Smooth muscle cell (in vitro differentiated cells): Measurements from ENCODE around the gene VWF. TPM values are rescaled to one million over a fixed set of nuclear protein-coding genes. Genes with fewer than 3 reads are reported as not detected.
A peak's percentile ranks its signal among the peaks of the same experiment; 100 is the strongest.

Source experiments
- DNase-seq: peaks from one replicate; lab custom pipeline; 2025; ENCODE audit not compliant: unreplicated experiment; lab: John Stamatoyannopoulos, UW
- H2AFZ ChIP-seq: fragments of 200-600 bp; sonication (generic); 2 replicates; pipeline ENCODE4 v1.6.0; 2016; ENCODE audit warnings: antibody characterized with exemption, low read depth, mild to moderate bottlenecking
- H3F3A ChIP-seq: fragments of 200-600 bp; sonication (generic); 2 replicates; pipeline ENCODE4 v1.6.0; 2017; ENCODE audit warnings: antibody characterized with exemption, low read depth
- H3K27ac ChIP-seq: fragments of 200-600 bp; sonication (generic); 2 replicates; pipeline ENCODE4 v1.5.1; 2016; ENCODE audit warnings: low read depth, mild to moderate bottlenecking
- H3K27me3 ChIP-seq: fragments of 200-600 bp; sonication (generic); 2 replicates; pipeline ENCODE4 v1.6.1; 2016; ENCODE audit warnings: low read depth, mild to moderate bottlenecking
- H3K36me3 ChIP-seq: fragments of 200-600 bp; sonication (generic); 2 replicates; pipeline ENCODE4 v1.5.1; 2016; ENCODE audit warnings: low read depth
- H3K4me1 ChIP-seq: fragments of 200-600 bp; sonication (generic); 2 replicates; pipeline ENCODE4 v1.5.1; 2016; ENCODE audit warnings: low read depth
- H3K4me2 ChIP-seq: fragments of 200-600 bp; sonication (generic); 2 replicates; pipeline ENCODE4 v1.6.0; 2016; ENCODE audit warnings: mild to moderate bottlenecking
- H3K4me3 ChIP-seq: fragments of 200-600 bp; sonication (generic); 2 replicates; pipeline ENCODE4 v1.5.1; 2016; ENCODE audit warnings: mild to moderate bottlenecking
- H3K79me2 ChIP-seq: fragments of 200-600 bp; sonication (generic); 2 replicates; pipeline ENCODE4 v1.6.0; 2016; ENCODE audit warnings: low read depth, mild to moderate bottlenecking
- H3K9ac ChIP-seq: fragments of 200-600 bp; sonication (generic); 2 replicates; pipeline ENCODE4 v1.6.0; 2016; ENCODE audit warnings: low read depth
- H3K9me3 ChIP-seq: fragments of 200-600 bp; sonication (generic); replicated peaks from 2 replicates; pipeline ENCODE4 v1.5.1; 2016; ENCODE audit warnings: low read depth
- H4K20me1 ChIP-seq: fragments of 200-600 bp; sonication (generic); 2 replicates; pipeline ENCODE4 v1.6.0; 2016; ENCODE audit warnings: low read depth
- WGBS: methylation state at CpG from one replicate; pipeline ENCODE4 v1.1.7; 2016; ENCODE audit warnings: low lambda C conversion rate; 5-methylcytosine and 5-hydroxymethylcytosine counted together
- polyA plus RNA-seq: library from polyadenylated mRNA; unstranded; fragments of >200 nt; fragmentation: Nextera tagmentation; extraction: Ambion mirVana; gene quantifications from 2 replicates; pipeline ENCODE4 v1.2.1, GENCODE V29; 2016
- total RNA-seq: library from RNA; depleted of rRNA; stranded (reverse); fragments of >200 nt; gene quantifications from 2 replicates; pipeline ENCODE4 v1.2.3, GENCODE V29; 2014
- TF ChIP-seq, protein P1 (sequence below): fragments of 200-600 bp; sonication (generic); IDR thresholded peaks from 2 replicates; pipeline ENCODE4 v1.5.1; 2017; ENCODE audit warnings: borderline replicate concordance, mild to moderate bottlenecking, antibody characterized with exemption; ENCODE audit not compliant: insufficient read depth, poor library complexity, severe bottlenecking

The VWF gene
- total and polyA plus RNA-seq, 2 experiments from 2014 or later = 0.19 TPM; not detected in 1

- Histone ChIP-seq H3K79me2 (no peaks in the 10 kb centered on the region), H3F3A (no peaks in the 10 kb centered on the region), H3K9ac (no peak overlapping the region), H3K36me3 (no peaks in the 10 kb centered on the region), H3K27ac (no peak overlapping the region), H3K4me2 (no peak overlapping the region), H3K27me3 (no peaks in the 10 kb centered on the region), H2AFZ (no peak overlapping the region), H4K20me1 (no peaks in the 10 kb centered on the region), H3K4me3 (no peak overlapping the region), H3K9me3 (no peaks in the 10 kb centered on the region), H3K4me1 (peaks cover 10% of the 10 kb centered on the region)
- TF ChIP-seq, protein P1, sequence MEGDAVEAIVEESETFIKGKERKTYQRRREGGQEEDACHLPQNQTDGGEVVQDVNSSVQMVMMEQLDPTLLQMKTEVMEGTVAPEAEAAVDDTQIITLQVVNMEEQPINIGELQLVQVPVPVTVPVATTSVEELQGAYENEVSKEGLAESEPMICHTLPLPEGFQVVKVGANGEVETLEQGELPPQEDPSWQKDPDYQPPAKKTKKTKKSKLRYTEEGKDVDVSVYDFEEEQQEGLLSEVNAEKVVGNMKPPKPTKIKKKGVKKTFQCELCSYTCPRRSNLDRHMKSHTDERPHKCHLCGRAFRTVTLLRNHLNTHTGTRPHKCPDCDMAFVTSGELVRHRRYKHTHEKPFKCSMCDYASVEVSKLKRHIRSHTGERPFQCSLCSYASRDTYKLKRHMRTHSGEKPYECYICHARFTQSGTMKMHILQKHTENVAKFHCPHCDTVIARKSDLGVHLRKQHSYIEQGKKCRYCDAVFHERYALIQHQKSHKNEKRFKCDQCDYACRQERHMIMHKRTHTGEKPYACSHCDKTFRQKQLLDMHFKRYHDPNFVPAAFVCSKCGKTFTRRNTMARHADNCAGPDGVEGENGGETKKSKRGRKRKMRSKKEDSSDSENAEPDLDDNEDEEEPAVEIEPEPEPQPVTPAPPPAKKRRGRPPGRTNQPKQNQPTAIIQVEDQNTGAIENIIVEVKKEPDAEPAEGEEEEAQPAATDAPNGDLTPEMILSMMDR = no peak
- WGBS = 88% methylated on average over 11 of the region's 11 CpGs
- DNase-seq = no peak
Observed at GRCh38 chr12:6070472-6071257, 53.8 kb downstream of the VWF start.

DNA sequence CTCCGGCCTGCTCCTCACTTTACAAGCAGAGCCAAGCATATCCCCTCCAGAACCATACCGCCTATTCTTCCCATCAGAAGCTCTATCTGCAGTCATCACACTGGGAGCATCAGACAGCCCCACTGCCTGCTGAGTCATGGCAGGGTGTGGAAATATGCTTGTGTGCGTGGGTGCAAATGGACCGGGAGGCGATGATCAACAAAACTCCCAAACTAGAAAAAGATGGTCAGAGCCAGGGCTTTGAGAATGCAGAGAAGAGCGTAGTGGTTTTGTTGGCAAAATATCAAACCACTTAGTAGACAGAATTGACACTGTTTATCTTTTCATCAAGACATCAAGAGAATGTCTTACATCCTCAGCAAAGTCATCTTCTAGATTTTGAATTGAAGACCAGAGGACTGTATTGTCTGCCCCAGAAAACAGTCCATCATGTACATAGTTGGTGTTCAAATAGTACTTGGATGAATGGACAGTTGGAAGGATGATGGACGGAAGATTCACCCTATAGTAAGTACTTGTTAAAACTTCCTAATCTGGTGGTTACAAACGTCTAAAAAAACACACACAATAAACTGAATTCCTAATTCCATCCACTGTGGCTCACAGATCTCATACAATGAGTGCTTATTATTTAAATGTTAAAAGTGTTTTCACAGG, 54.9 kb downstream of the VWF start:
- Histone ChIP-seq H4K20me1 (no peaks in the 10 kb centered on the region), H3K9ac (no peak overlapping the region), H3K27me3 (no peaks in the 10 kb centered on the region), H3K4me2 (peak overlapping the region; percentile 32), H3K4me3 (no peak overlapping the region), H3K27ac (peak overlapping the region; percentile 61), H2AFZ (no peak overlapping the region), H3K79me2 (no peaks in the 10 kb centered on the region), H3K4me1 (peaks cover 2% of the 10 kb centered on the region), H3F3A (no peaks in the 10 kb centered on the region), H3K36me3 (no peaks in the 10 kb centered on the region), H3K9me3 (no peaks in the 10 kb centered on the region)
- peak; percentile 13 for DNase-seq
- 10% methylated on average over 8 of the region's 8 CpGs for WGBS
- TF ChIP-seq, protein P1 = no peak

- TF ChIP-seq, protein P1 = no peak
Observed at GRCh38 chr12:6068227-6068626, 56.2 kb downstream of the VWF start.

More at GRCh38 chr12:6068227-6068626, 56.2 kb downstream of the VWF start:
- H3F3A ChIP-seq = no peaks in the 10 kb centered on the region
- H3K4me3 ChIP-seq = no peak overlapping the region
- H3K79me2 ChIP-seq = no peaks in the 10 kb centered on the region
- H3K27ac ChIP-seq = no peak overlapping the region
- 72% methylated on average over 9 of the region's 9 CpGs for WGBS
- no peaks in the 10 kb centered on the region for H3K9me3 ChIP-seq
- H4K20me1 ChIP-seq = no peaks in the 10 kb centered on the region
- DNase-seq = no peak
- no peak overlapping the region for H3K4me2 ChIP-seq
- H3K4me1 ChIP-seq = no peaks in the 10 kb centered on the region
- H2AFZ ChIP-seq = no peak overlapping the region
- no peaks in the 10 kb centered on the region for H3K36me3 ChIP-seq
- no peaks in the 10 kb centered on the region for H3K27me3 ChIP-seq
- H3K9ac ChIP-seq = no peak overlapping the region
